IMR-90 (cell line): ENCODE measurements around the gene REPIN1.
A peak's percentile ranks its signal among the peaks of the same experiment; 100 is the strongest.

Source experiments
- CHD1 ChIP-seq: IDR thresholded peaks from 2 replicates; pipeline ENCODE4 v1.6.1; 2012; ENCODE audit warnings: low read depth, low read length, improper control_type of control experiment
- FOS ChIP-seq: fragments of 150-350 bp; IDR thresholded peaks from 2 replicates; pipeline ENCODE4 v1.6.1; 2016; ENCODE audit warnings: low read depth, low read length
- POLR2A ChIP-seq: IDR thresholded peaks from 2 replicates; pipeline ENCODE4 v1.6.1; 2012; ENCODE audit warnings: mild to moderate bottlenecking, low read depth, low read length
- TF ChIP-seq, protein P1 (sequence below): fragments of 150-350 bp; IDR thresholded peaks from 2 replicates; pipeline ENCODE4 v1.6.1; 2016; ENCODE audit warnings: low read depth, mild to moderate bottlenecking, low read length, moderate library complexity, borderline replicate concordance
- TF ChIP-seq, protein P2 (sequence below): conservative IDR thresholded peaks from 2 replicates; pipeline ENCODE4 v1.5.1; 2012; ENCODE audit warnings: mild to moderate bottlenecking, low read depth, low read length, improper control_type of control experiment

DNA sequence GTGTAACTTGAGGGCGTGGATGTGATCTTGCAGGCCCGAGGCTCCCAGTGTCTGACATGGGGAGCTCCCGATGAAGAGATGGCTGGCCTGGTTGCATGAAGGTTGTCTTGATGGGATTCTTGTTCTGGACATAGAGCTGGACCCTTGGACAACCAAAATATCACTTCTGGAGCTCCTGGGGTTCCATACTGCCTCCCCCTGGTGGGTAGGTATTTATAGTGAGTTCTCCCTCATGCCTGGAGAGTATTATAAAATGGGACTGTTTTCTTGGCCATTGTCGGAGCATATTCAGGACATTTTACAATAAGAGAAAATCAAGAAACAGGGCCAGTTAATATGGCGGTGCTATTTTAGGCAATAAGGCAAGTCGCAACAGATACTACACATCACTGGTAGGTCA is 49.2 kb downstream of the REPIN1 start:
- TF ChIP-seq POLR2A (no peak), FOS (no peak), CHD1 (no peak)
- TF ChIP-seq, protein P1, sequence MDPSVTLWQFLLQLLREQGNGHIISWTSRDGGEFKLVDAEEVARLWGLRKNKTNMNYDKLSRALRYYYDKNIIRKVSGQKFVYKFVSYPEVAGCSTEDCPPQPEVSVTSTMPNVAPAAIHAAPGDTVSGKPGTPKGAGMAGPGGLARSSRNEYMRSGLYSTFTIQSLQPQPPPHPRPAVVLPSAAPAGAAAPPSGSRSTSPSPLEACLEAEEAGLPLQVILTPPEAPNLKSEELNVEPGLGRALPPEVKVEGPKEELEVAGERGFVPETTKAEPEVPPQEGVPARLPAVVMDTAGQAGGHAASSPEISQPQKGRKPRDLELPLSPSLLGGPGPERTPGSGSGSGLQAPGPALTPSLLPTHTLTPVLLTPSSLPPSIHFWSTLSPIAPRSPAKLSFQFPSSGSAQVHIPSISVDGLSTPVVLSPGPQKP, result no peak
- TF ChIP-seq, protein P2, sequence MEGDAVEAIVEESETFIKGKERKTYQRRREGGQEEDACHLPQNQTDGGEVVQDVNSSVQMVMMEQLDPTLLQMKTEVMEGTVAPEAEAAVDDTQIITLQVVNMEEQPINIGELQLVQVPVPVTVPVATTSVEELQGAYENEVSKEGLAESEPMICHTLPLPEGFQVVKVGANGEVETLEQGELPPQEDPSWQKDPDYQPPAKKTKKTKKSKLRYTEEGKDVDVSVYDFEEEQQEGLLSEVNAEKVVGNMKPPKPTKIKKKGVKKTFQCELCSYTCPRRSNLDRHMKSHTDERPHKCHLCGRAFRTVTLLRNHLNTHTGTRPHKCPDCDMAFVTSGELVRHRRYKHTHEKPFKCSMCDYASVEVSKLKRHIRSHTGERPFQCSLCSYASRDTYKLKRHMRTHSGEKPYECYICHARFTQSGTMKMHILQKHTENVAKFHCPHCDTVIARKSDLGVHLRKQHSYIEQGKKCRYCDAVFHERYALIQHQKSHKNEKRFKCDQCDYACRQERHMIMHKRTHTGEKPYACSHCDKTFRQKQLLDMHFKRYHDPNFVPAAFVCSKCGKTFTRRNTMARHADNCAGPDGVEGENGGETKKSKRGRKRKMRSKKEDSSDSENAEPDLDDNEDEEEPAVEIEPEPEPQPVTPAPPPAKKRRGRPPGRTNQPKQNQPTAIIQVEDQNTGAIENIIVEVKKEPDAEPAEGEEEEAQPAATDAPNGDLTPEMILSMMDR, result 0 out of 2 replicates have a peak, but pooled peaks have one; percentile 9
